OCI-M1 (cell line): ENCODE measurements around the gene MMP24.

Source experiments
- DNase-seq: peaks from one replicate; lab custom pipeline; 2025; lab: John Stamatoyannopoulos, UW

The MMP24 gene

GRCh38 chr20:35293303-35294292 is 67.1 kb downstream of the MMP24 start:
- DNase-seq: no peak

GRCh38 chr20:35294293-35294685 is 67.8 kb downstream of the MMP24 start:
- no peak for DNase-seq

GRCh38 chr20:35295058-35295457 is 68.6 kb downstream of the MMP24 start:
- DNase-seq: no peak

GRCh38 chr20:35295674-35296073 is 69.2 kb downstream of the MMP24 start:
- no peak for DNase-seq

GRCh38 chr20:35296101-35296554 is 69.6 kb downstream of the MMP24 start:
- no peak for DNase-seq

- peak; percentile 47 for DNase-seq
Observed at GRCh38 chr20:35297155-35297554, 70.7 kb downstream of the MMP24 start.

- DNase-seq: no peak
Observed at GRCh38 chr20:35297740-35298139, 71.2 kb downstream of the MMP24 start.

GRCh38 chr20:35298264-35298663 is 71.8 kb downstream of the MMP24 start:
- no peak for DNase-seq

- DNase-seq: no peak
Observed at GRCh38 chr20:35299780-35300179, 73.3 kb downstream of the MMP24 start.

GRCh38 chr20:35300469-35301262 is 74.2 kb downstream of the MMP24 start:
- no peak for DNase-seq

GRCh38 chr20:35301426-35301825 is 74.9 kb downstream of the MMP24 start:
- no peak for DNase-seq

- DNase-seq: no peak
Observed at GRCh38 chr20:35302421-35303335, 76.2 kb downstream of the MMP24 start.

GRCh38 chr20:35303382-35303734 is 76.9 kb downstream of the MMP24 start:
- no peak for DNase-seq

- peak; percentile 91 for DNase-seq
Observed at GRCh38 chr20:35303735-35304491, 77.4 kb downstream of the MMP24 start.

GRCh38 chr20:35304956-35305355 is 78.5 kb downstream of the MMP24 start:
- no peak for DNase-seq

- DNase-seq: peak; percentile 49
Observed at GRCh38 chr20:35305682-35306556, 79.4 kb downstream of the MMP24 start.

GRCh38 chr20:35306931-35307517 is 80.5 kb downstream of the MMP24 start:
- peak; percentile 54 for DNase-seq

- no peak for DNase-seq
Observed at GRCh38 chr20:35307666-35308653, 81.5 kb downstream of the MMP24 start.
